IMR-90 (cell line): Measurements from ENCODE around the gene C10orf95. TPM values are rescaled to one million over a fixed set of nuclear protein-coding genes. Genes with fewer than 3 reads are reported as not detected.

Experiments
- microRNA-seq, 2 experiments: library from miRNA; stranded (forward) in 1 of 2; unstranded in 1 of 2; fragments of 10-50 nt in 1 of 2; fragments of <30 nt in 1 of 2; gene quantifications in 1 of 2; microRNA quantifications in 1 of 2; one replicate each; pipeline versions ENCODE3 to v1.1.0; 2013 to 2020; ENCODE audit not compliant: insufficient read depth in 1 of 2, insufficient read length in 1 of 2, unreplicated experiment in 1 of 2
- polyA plus RNA-seq, 3 experiments: library from polyadenylated mRNA; depleted of rRNA; stranded (reverse); fragments of >200 nt; gene quantifications; 2 replicates each; pipeline ENCODE4 v1.2.3, GENCODE V29; 2012; ENCODE audit warnings: low replicate concordance in 1 of 3
- small RNA-seq, 5 experiments: library from RNA; depleted of rRNA; stranded (forward); fragments of <200 nt; gene quantifications; one replicate each; pipeline ENCODE3, GENCODE V24; 2012
- total RNA-seq: library from RNA; depleted of rRNA; stranded (reverse); fragments of >200 nt; gene quantifications from 2 replicates; pipeline ENCODE4 v1.2.3, GENCODE V29; 2012; rRNA removed

C10orf95 gene
- total and polyA plus RNA-seq, 2 of the 4 experiments (the other 2 are of a cell fraction): not detected

Small RNA genes within 50 kb of the gene (microRNA-seq; reads per million reads assigned to microRNA genes)
- 408 to 6,961 reads per million in 2 experiments for gene MIR146B

Small RNA genes within 50 kb of the gene (small RNA-seq; reads per million reads assigned to genes)
- gene MIR146B: 15.1 to 1,738 (median 294) reads per million in 5 experiments

Other genes with a start within 250 kb of the C10orf95 start
- 0.28 and 0.36 TPM in 2 replicates for gene ELOVL3, start 225.2 kb downstream of the C10orf95 start, total RNA-seq
- gene ELOVL3, start 225.2 kb downstream of the C10orf95 start, polyA plus RNA-seq (2012; rRNA removed): 0.09 and 0.14 TPM in 2 replicates
- not detected in 2 replicates for gene PITX3, start 210.0 kb downstream of the C10orf95 start, total RNA-seq
- gene PITX3, start 210.0 kb downstream of the C10orf95 start, polyA plus RNA-seq (2012; rRNA removed): not detected in 2 replicates
- gene GBF1, start 206.0 kb downstream of the C10orf95 start, total RNA-seq: 36.4 and 38.7 TPM in 2 replicates
- gene GBF1, start 206.0 kb downstream of the C10orf95 start, polyA plus RNA-seq (2012; rRNA removed): 38.0 and 40.1 TPM in 2 replicates
- 16.1 TPM in 2 replicates for gene NFKB2, start 55.8 kb downstream of the C10orf95 start, total RNA-seq
- 32.3 and 34.7 TPM in 2 replicates for gene NFKB2, start 55.8 kb downstream of the C10orf95 start, polyA plus RNA-seq (2012; rRNA removed)
- 1.4 and 2.0 TPM in 2 replicates for gene PSD, start 32.8 kb downstream of the C10orf95 start, total RNA-seq
- gene PSD, start 32.8 kb downstream of the C10orf95 start, polyA plus RNA-seq (2012; rRNA removed): 4.4 and 5.8 TPM in 2 replicates
- gene FBXL15, start 30.7 kb downstream of the C10orf95 start, total RNA-seq: 2.5 and 3.0 TPM in 2 replicates
- 8.4 and 13.6 TPM in 2 replicates for gene FBXL15, start 30.7 kb downstream of the C10orf95 start, polyA plus RNA-seq (2012; rRNA removed)
- gene CUEDC2, start 19.0 kb downstream of the C10orf95 start, total RNA-seq: 43.6 and 55.7 TPM in 2 replicates
- gene CUEDC2, start 19.0 kb downstream of the C10orf95 start, polyA plus RNA-seq (2012; rRNA removed): 84.9 and 87.6 TPM in 2 replicates
- 126 and 157 TPM in 2 replicates for gene ACTR1A, start 51.2 kb upstream of the C10orf95 start, total RNA-seq
- 142 and 155 TPM in 2 replicates for gene ACTR1A, start 51.2 kb upstream of the C10orf95 start, polyA plus RNA-seq (2012; rRNA removed)
- 2.2 TPM in 2 replicates for gene SUFU, start 52.4 kb upstream of the C10orf95 start, total RNA-seq
- gene SUFU, start 52.4 kb upstream of the C10orf95 start, polyA plus RNA-seq (2012; rRNA removed): 10.0 and 11.0 TPM in 2 replicates
- gene TRIM8, start 192.9 kb upstream of the C10orf95 start, total RNA-seq: 25.5 and 30.0 TPM in 2 replicates
- gene TRIM8, start 192.9 kb upstream of the C10orf95 start, polyA plus RNA-seq (2012; rRNA removed): 124 and 126 TPM in 2 replicates